NCI-H2107 treated with DMSO at 0.1 percent for 48 hours (cell line): ENCODE data around the gene SMPD1.
"Not testable (repeated sequence)": the region's sequence is repeated elsewhere in the genome, so short reads cannot be mapped to it uniquely, and the experiment has no call there.

ENCODE experiments used
- DNase-seq: peaks from one replicate; lab custom pipeline; 2025; ENCODE audit not compliant: unreplicated experiment; lab: John Stamatoyannopoulos, UW

SMPD1 gene

GRCh38 chr11:6388748-6389147, 1.5 kb upstream of the SMPD1 start:
- no peak for DNase-seq

- DNase-seq = no peak
Observed at GRCh38 chr11:6390718-6391469, 620 bp downstream of the SMPD1 start.

- peak; percentile 25 for DNase-seq
Observed at GRCh38 chr11:6391537-6392134, 1.4 kb downstream of the SMPD1 start.

- DNase-seq = not testable (repeated sequence)
Observed at GRCh38 chr11:6392251-6392650, 2.0 kb downstream of the SMPD1 start.

GRCh38 chr11:6393989-6394670, 3.9 kb downstream of the SMPD1 start:
- no peak for DNase-seq

- no peak for DNase-seq
Observed at GRCh38 chr11:6395470-6396060, 5.3 kb downstream of the SMPD1 start.

GRCh38 chr11:6397156-6397555, 6.9 kb downstream of the SMPD1 start:
- DNase-seq = no peak

GRCh38 chr11:6397636-6398035, 7.4 kb downstream of the SMPD1 start:
- DNase-seq = no peak

- no peak for DNase-seq
Observed at GRCh38 chr11:6400431-6401345, 10.4 kb downstream of the SMPD1 start.

- no peak for DNase-seq
Observed at GRCh38 chr11:6401464-6401863, 11.2 kb downstream of the SMPD1 start.

GRCh38 chr11:6402061-6402470, 11.8 kb downstream of the SMPD1 start:
- no peak for DNase-seq

- no peak for DNase-seq
Observed at GRCh38 chr11:6402561-6402981, 12.3 kb downstream of the SMPD1 start.

- DNase-seq = no peak
Observed at GRCh38 chr11:6403539-6403938, 13.3 kb downstream of the SMPD1 start.

- no peak for DNase-seq
Observed at GRCh38 chr11:6404342-6405051, 14.2 kb downstream of the SMPD1 start.

GRCh38 chr11:6405052-6405667, 14.9 kb downstream of the SMPD1 start:
- DNase-seq = no peak

- DNase-seq = no peak
Observed at GRCh38 chr11:6405846-6406245, 15.6 kb downstream of the SMPD1 start.

GRCh38 chr11:6406370-6406769, 16.1 kb downstream of the SMPD1 start:
- DNase-seq = no peak

- no peak for DNase-seq
Observed at GRCh38 chr11:6410695-6411430, 20.6 kb downstream of the SMPD1 start.

GRCh38 chr11:6411594-6412031, 21.3 kb downstream of the SMPD1 start:
- no peak for DNase-seq
